Fibroblast of mammary gland (primary cell): ENCODE data around the gene PLA2G1B.

Experiments used
- DNase-seq: peaks from one replicate; pipeline ENCODE4 v3.0.0-alpha.2; 2010; ENCODE audit warnings: low read depth
- H3K4me3 ChIP-seq: 2 replicates; pipeline ENCODE4 v1.5.1; 2011; ENCODE audit warnings: low read depth, mild to moderate bottlenecking, low read length, moderate library complexity; ENCODE audit not compliant: control insufficient read depth
- CTCF ChIP-seq: conservative IDR thresholded peaks from 2 replicates; pipeline ENCODE4 v1.5.1; 2011; ENCODE audit warnings: low read depth, low read length, inconsistent platforms; ENCODE audit not compliant: control insufficient read depth, insufficient read depth

The PLA2G1B gene

GRCh38 chr12:120331390-120331789 lies 3.8 kb upstream of the PLA2G1B start:
- TF ChIP-seq CTCF: no peak
- no peak for DNase-seq
- no peak overlapping the region for H3K4me3 ChIP-seq

GRCh38 chr12:120328228-120328627 lies 649 bp upstream of the PLA2G1B start:
- DNase-seq: no peak
- no peak overlapping the region for H3K4me3 ChIP-seq
- no peak for TF ChIP-seq CTCF

GRCh38 chr12:120324841-120325417 lies 2.6 kb downstream of the PLA2G1B start:
- TF ChIP-seq CTCF: no peak
- H3K4me3 ChIP-seq: no peak overlapping the region
- DNase-seq: no peak

- no peak overlapping the region for H3K4me3 ChIP-seq
- no peak for TF ChIP-seq CTCF
- no peak for DNase-seq
Observed at GRCh38 chr12:120323772-120324171, 3.8 kb downstream of the PLA2G1B start.

- no peak for TF ChIP-seq CTCF
- no peak overlapping the region for H3K4me3 ChIP-seq
- DNase-seq: no peak
Observed at GRCh38 chr12:120321382-120322202, 6.0 kb downstream of the PLA2G1B start.

- peak; percentile 62 for TF ChIP-seq CTCF
- DNase-seq: peak; percentile 99
- H3K4me3 ChIP-seq: peak overlapping the region; percentile 66
Observed at GRCh38 chr12:120317224-120318105, 10.1 kb downstream of the PLA2G1B start.
